K562 (cell line): ENCODE results near the gene FTL.
A peak's percentile ranks its signal among the peaks of the same experiment; 100 is the strongest.

Experiments used
- CHD2 ChIP-seq: IDR thresholded peaks from 2 replicates; pipeline ENCODE4 v1.6.1; 2011; ENCODE audit warnings: low read depth, low read length
- GABPB1 ChIP-seq: sonication (generic); formaldehyde crosslinking; IDR thresholded peaks from 2 replicates; pipeline ENCODE4 v1.8.0; 2022; ENCODE audit warnings: mild to moderate bottlenecking, missing genetic modification reagents
- KLF16 ChIP-seq: IDR thresholded peaks from 2 replicates; pipeline ENCODE4 v1.6.1; 2016; ENCODE audit warnings: antibody characterized with exemption
- POLR2A ChIP-seq: fragments of 450-650 bp; conservative IDR thresholded peaks from 2 replicates; pipeline ENCODE4 v1.6.1; 2016
- TEAD2 ChIP-seq: fragments of 450-650 bp; IDR thresholded peaks from 2 replicates; pipeline ENCODE4 v1.6.1; 2016; ENCODE audit warnings: missing genetic modification characterization, control low read depth, missing compliant biosample characterization
- TF ChIP-seq, protein P1 (sequence below), 3 experiments: IDR thresholded peaks in 2 of 3; conservative IDR thresholded peaks in 1 of 3; 2 replicates each; pipeline ENCODE4 v1.5.1; 2011 to 2012; ENCODE audit warnings: low read length in 3 of 3, mild to moderate bottlenecking in 3 of 3, control low read depth in 2 of 3, improper control_type of control experiment in 1 of 3, inconsistent platforms in 1 of 3, low read depth in 1 of 3, mixed read lengths in 1 of 3, moderate library complexity in 1 of 3; ENCODE audit not compliant: insufficient read depth in 2 of 3

DNA sequence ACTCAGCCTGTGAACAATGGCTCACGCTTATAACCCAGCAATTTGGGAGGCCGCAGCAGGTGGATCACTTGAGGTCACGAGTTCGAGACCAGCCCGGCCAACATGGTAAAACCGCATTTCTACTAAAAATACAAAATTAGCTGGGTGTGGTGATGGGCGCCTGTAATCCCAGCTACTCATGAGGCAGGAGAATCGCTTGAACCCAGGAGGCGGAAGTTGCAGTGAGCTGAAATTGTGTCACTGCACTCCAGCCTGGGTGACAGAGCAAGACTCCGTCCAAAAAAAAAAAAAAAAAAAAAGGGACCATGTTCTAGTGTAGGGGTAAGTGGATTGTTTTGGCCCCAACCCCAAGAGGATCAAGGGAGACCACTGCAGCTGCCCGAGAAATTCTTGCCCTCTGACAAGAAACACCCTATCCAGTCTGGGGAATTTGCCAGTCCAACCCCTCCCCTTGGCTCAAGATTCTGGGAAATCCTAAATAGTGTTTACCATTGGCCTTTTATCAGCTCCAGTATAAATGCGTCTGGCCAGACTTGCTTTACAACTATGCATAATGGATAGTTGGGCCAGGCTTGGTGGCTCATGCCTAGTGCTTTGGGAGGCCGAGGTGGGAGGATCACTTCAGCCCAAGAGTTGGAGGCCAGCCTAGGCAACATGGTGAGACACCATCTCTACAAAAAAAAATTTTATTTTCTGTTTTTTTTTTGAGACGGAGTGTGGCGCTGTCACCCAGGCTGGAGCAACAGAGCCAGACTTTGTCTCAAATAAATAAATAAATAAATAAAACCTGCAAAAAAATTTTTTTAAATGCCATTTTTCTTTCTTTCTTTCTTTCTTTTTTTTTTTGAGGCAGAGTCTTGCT, 36.7 kb upstream of the FTL start:
- TF ChIP-seq KLF16 (no peak), TEAD2 (no peak), POLR2A (no peak), GABPB1 (CRISPR knock-in tag) (no peak), CHD2 (no peak)
- TF ChIP-seq, protein P1, sequence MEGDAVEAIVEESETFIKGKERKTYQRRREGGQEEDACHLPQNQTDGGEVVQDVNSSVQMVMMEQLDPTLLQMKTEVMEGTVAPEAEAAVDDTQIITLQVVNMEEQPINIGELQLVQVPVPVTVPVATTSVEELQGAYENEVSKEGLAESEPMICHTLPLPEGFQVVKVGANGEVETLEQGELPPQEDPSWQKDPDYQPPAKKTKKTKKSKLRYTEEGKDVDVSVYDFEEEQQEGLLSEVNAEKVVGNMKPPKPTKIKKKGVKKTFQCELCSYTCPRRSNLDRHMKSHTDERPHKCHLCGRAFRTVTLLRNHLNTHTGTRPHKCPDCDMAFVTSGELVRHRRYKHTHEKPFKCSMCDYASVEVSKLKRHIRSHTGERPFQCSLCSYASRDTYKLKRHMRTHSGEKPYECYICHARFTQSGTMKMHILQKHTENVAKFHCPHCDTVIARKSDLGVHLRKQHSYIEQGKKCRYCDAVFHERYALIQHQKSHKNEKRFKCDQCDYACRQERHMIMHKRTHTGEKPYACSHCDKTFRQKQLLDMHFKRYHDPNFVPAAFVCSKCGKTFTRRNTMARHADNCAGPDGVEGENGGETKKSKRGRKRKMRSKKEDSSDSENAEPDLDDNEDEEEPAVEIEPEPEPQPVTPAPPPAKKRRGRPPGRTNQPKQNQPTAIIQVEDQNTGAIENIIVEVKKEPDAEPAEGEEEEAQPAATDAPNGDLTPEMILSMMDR (IDR thresholded peaks at IDR 0.05 in 2 of 3, conservative IDR thresholded peaks at IDR 0.05 in 1 of 3; ENCODE audit: insufficient read depth in 2 of 3, low read depth in 1 of 3, low read length in 3 of 3) = 0 out of 6 replicates have a peak, but pooled peaks of 1 of the 3 experiments have one; percentile 11
